ENCODE results near the gene B3GAT1. TPM values are rescaled to one million over a fixed set of nuclear protein-coding genes. Genes with fewer than 3 reads are reported as not detected.

Gene B3GAT1
- total RNA-seq, 1 donor from 2014 or later = 34.6 TPM

- DNase-seq = no peak
These were observed 2.3 kb downstream of the B3GAT1 start for GRCh38 chr11:134409552-134410429.

GRCh38 chr11:134407923-134408322 is 4.1 kb downstream of the B3GAT1 start:
- DNase-seq = no peak

GRCh38 chr11:134407321-134407828 is 4.7 kb downstream of the B3GAT1 start:
- peak; percentile 42 for DNase-seq

GRCh38 chr11:134406264-134407185 is 5.5 kb downstream of the B3GAT1 start:
- no peak for DNase-seq

DNA sequence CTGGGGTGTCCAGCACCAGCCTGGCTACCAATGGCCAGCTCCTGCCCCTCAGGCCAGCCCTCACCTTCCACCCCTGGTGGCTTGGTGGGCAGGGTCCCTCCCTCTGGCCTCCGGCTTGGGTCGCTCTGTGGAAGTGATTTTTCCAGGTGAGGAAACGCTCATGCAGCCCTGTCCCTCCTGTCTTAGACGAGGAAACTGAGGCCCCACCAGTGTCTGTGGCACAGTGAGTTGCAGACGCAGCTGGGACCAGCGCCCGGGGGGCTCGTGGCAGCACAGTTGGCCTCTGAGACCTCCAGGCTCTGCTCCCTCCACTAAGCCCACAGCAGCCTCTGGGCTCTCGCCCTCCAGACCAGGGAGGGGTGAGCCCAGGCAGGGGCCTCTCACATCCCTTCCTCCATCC is 6.2 kb downstream of the B3GAT1 start:
- DNase-seq = no peak

GRCh38 chr11:134405436-134405835 is 6.6 kb downstream of the B3GAT1 start:
- DNase-seq = no peak

DNA sequence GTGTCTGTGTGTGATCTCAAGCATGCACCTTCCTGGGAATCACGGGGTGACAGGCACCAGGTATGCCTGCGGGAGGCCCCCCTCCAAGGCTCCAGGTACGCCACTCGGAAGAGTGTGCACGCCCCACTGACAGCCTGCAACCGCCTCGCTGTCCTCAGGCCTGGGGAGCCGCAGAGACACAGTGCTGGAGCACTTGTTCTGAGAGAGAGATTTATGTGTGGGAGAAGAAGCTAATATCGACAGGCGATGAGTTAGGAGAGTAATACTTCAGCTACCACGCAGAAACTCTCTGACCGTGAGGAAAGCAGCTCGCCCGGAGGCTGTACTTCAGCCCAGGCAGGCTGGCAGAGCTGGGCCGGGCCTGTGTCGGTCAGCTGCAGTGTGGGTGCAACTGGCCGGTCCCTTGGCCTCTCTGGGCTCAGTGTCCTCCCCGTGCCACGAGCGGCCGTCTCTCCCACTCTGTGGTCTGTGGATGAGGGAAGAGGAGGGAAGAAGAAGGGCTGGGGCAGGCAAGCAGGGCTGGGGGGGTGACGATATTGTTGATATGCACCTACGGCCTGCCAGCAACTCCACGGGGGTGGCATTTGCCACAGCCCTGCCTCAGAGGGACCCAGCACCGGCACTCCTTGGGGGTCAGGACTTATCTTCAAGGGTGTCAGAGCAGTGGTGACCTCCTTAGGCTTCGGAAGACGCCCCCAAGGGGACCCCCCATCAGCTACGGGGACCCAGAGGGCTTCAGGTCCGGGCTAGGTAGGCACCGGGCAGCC is 7.3 kb downstream of the B3GAT1 start:
- DNase-seq = no peak

GRCh38 chr11:134402910-134403309 is 9.1 kb downstream of the B3GAT1 start:
- DNase-seq = no peak

DNA sequence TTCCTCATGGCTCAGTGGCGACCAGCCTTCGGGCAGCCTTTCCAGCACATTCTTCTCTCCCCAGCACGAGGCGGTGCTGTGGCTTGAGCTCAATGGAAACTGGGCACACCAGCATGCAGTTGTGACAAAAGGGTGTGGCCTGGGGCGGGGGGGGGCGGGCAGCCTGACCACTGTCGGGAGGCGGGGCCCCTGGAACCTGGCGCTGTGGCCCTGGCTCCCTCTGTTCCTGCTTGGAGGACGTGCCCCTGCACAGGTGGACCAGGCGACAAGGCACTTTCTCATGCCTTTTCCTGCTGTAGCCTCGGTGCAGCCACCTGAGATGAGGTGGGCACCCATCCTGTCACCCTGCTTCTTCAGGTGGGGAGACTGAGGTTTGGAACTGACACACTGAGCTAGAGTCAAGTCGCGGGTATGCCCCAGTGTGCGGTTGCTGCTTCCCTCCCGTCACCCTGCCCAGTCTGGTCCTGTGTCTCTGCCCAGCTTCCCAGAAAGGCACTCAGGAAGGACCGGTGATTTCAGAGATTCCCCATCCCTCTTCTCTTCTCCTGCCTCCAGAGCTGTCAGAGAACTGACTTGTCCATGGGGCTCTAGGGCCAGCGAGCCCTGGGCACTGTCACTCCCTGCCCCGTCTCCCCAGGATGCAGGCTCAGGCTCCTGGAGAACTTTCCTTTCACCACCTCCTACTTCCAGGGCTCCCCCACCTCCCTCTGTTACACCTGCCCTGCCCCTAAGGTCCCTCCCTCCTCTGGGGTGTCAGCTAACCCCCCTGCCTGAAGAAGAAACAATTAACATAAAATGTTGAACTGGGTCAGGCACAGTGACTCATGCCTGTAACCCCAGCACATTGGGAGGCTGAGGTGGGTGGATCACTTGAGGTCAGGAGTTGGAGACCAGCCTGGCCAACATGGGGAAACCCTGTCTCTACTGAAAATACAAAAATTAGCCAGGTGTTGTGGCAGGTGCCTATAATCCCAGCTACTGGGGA is 9.9 kb downstream of the B3GAT1 start:
- no peak for DNase-seq

DNA sequence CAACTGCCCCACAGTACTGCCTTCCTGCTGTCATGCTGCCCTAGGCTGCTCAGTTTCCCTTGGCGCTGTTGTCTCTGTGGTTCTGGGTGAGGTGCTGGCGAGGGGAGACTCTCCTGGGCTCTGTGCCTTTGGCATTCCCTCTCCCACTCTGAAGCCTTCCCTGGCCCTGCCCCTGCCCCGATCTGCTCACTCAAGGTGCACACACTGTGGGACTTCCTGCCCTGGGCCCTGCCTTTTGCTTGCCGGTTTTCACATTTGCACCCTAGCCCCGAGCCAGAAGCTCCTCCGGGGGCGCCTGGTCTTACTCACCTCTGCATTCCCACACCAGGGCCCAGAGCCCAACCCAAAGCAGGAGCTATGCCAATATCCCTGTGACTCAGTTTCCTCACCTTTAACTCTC is 12.0 kb downstream of the B3GAT1 start:
- DNase-seq = no peak

- DNase-seq = no peak
These were observed 12.8 kb downstream of the B3GAT1 start for GRCh38 chr11:134399293-134399654.

DNA sequence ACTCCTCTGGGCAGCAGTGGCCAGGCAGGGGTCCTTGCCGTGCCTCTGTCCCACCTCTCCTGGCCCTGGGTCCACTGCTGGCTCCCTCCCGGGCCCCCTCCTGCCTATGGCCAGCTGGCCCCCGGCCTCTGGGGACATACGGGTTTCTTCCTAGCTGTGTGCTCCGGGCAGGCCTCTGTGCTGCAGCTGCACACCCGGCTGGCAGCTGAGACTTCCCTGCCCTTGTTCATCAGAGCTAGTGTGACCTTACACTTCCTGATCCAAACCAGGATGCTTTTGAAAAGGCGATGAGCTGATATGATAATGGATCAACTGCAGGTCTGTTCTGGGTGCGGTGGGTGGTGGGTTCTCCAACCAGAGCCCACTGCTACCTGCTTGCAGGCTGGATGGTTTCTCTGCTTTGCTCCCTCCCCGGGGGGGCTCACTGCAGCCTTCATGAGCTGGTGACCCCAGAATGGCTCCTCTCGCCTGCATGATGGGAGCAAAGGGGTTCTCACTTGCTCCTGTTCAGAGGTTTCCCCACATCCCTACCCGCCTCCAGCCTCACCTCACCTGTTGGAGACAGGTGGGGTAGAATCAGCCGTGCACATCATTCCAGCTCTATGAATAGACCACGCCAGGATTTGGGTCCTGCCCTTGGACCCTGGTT is 13.3 kb downstream of the B3GAT1 start:
- DNase-seq = peak; percentile 20

DNA sequence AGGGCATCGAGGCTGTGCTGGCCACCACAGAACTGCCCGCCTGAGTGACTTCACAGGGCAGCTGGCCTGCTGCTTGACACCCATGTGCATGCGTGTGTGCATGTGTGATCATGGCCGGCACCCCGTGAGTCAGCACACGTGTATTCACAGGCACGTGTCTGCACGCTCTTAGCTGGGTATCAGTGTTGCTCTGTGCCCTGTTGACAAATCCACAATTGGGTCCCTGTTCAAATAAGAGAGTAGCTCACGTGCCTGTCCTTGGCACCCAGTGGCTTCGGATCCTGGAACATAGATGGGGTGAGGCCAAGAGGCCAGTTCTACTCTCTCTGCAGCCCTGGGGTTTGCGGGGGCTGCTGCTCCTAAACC is 14.0 kb downstream of the B3GAT1 start:
- DNase-seq = peak; percentile 72

GRCh38 chr11:134397304-134398078 is 14.6 kb downstream of the B3GAT1 start:
- DNase-seq = no peak

- DNase-seq = no peak
These were observed 17.0 kb downstream of the B3GAT1 start for GRCh38 chr11:134395002-134395401.

GRCh38 chr11:134394311-134394710 is 17.7 kb downstream of the B3GAT1 start:
- no peak for DNase-seq

DNA sequence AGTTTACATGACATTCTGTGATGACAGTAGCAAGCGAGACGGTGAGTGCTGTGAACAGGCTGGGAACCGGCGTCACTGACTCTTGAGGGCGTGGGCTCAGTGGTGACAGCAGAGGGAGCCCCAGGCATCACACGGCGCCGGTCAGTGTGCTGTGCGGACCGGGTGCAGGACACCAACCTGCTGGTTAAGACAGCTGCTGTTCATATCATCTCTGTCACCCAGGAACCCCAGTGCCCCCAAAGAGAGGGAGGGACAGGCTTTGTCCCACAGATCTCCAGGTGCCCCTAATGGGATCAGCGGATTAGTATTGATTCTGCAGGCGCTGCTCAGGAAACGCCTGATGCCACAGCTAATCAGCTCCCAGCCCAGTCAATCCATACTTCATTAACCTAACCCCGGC is 18.4 kb downstream of the B3GAT1 start:
- DNase-seq = peak; percentile 38

DNA sequence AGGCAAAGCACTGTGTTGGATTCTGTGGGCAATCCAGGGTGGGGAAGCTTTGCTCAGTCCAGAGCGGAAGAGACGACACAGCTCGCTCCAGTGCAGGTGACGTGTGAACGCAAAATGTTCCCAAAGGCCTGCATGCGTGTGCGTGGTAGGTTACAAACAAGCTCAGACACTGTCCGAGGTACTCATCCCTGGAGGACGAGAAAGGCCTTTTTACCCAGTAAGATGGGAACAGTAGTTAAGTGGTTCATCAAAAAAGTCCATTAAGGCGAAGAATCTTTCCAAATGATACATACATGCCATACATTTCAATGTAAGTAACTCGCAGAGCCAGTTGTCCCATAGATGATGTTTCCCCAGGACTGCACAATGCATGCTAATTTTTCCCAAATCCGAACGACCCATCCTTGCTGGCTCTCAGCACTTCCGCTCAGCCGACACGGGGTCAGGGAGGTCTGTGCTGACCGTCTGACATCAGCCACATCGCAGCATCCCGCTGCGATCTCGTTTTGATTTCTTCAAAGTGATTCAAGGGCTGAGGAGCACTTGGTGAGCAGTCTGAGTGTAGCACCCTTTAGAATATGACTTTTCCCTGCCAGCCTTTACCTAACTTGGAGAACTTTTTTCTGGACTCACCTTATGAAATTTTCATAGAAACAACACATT is 19.0 kb downstream of the B3GAT1 start:
- DNase-seq = no peak

- DNase-seq = no peak
These were observed 20.4 kb downstream of the B3GAT1 start for GRCh38 chr11:134391656-134392055.
